Keratinocyte (primary cell): Measurements from ENCODE around the gene TIMP2. TPM values are rescaled to one million over a fixed set of nuclear protein-coding genes. Genes with fewer than 3 reads are reported as not detected.

Source experiments
- DNase-seq: peaks from one replicate; pipeline ENCODE4 v3.0.0-alpha.2; 2011; ENCODE audit warnings: low read depth, missing footprints, low spot score
- FAIRE-seq: peaks from 2 replicates; lab custom pipeline; 2011; peaks lifted over from hg19 to GRCh38; lab: Jason Lieb, UNC
- H2AFZ ChIP-seq: 2 replicates; pipeline ENCODE4 v1.6.0; 2012; ENCODE audit warnings: low read length, control low read depth, inconsistent platforms; ENCODE audit not compliant: control insufficient read depth
- H3K27ac ChIP-seq: 2 replicates; pipeline ENCODE4 v1.5.1; 2011; ENCODE audit warnings: low read length; ENCODE audit not compliant: control insufficient read depth, insufficient read depth
- H3K27me3 ChIP-seq: 3 replicates; pipeline ENCODE4 v1.6.0; 2011; ENCODE audit warnings: low read length; ENCODE audit not compliant: control insufficient read depth, insufficient read depth; ENCODE audit errors: extremely low read depth
- H3K36me3 ChIP-seq, 2 experiments: 2 replicates in 1 of 2; 3 replicates in 1 of 2; pipeline ENCODE4 v1.5.1; 2011; ENCODE audit warnings: low read length in 2 of 2, mild to moderate bottlenecking in 1 of 2; ENCODE audit not compliant: control insufficient read depth in 2 of 2, insufficient read depth in 2 of 2; ENCODE audit errors: extremely low read depth in 1 of 2
- H3K4me1 ChIP-seq: 3 replicates; pipeline ENCODE4 v1.5.1; 2011; ENCODE audit warnings: low read length; ENCODE audit not compliant: control insufficient read depth, insufficient read depth; ENCODE audit errors: extremely low read depth
- H3K4me2 ChIP-seq: 3 replicates; pipeline ENCODE4 v1.6.0; 2011; ENCODE audit warnings: low read depth, low read length; ENCODE audit not compliant: control insufficient read depth, insufficient read depth; ENCODE audit errors: extremely low read depth
- H3K4me3 ChIP-seq, 3 experiments: fragments of 200-600 bp in 1 of 3; sonication (generic) in 1 of 3; 2 replicates in 2 of 3; 3 replicates in 1 of 3; pipeline ENCODE4 v1.5.1; 2011 to 2016; ENCODE audit warnings: low read length in 3 of 3, mild to moderate bottlenecking in 3 of 3, control low read depth in 2 of 3, inconsistent platforms in 1 of 3, low read depth in 1 of 3, mixed read lengths in 1 of 3, mixed run types in 1 of 3, moderate library complexity in 1 of 3; ENCODE audit not compliant: control insufficient read depth in 2 of 3, insufficient read depth in 2 of 3; ENCODE audit errors: extremely low read depth in 1 of 3
- H3K79me2 ChIP-seq: 2 replicates; pipeline ENCODE4 v1.6.0; 2012; ENCODE audit warnings: low read length; ENCODE audit not compliant: control insufficient read depth, insufficient read depth
- H3K9ac ChIP-seq: 3 replicates; pipeline ENCODE4 v1.6.0; 2011; ENCODE audit warnings: low read length; ENCODE audit not compliant: control insufficient read depth, insufficient read depth; ENCODE audit errors: extremely low read depth
- H3K9me1 ChIP-seq: 3 replicates; pipeline ENCODE4 v1.6.0; 2011; ENCODE audit warnings: low read length; ENCODE audit not compliant: control insufficient read depth, insufficient read depth; ENCODE audit errors: extremely low read depth
- H3K9me3 ChIP-seq: 2 replicates; pipeline ENCODE4 v1.5.1; 2012; ENCODE audit warnings: low read depth, low read length; ENCODE audit not compliant: control insufficient read depth
- H4K20me1 ChIP-seq: 3 replicates; pipeline ENCODE4 v1.6.0; 2011; ENCODE audit warnings: low read length; ENCODE audit not compliant: control insufficient read depth, insufficient read depth; ENCODE audit errors: extremely low read depth
- CTCF ChIP-seq, 3 experiments: IDR thresholded peaks in 1 of 3; conservative IDR thresholded peaks in 1 of 3; optimal IDR thresholded peaks in 1 of 3; 2 replicates in 2 of 3; 3 replicates in 1 of 3; pipeline versions ENCODE3 to v1.5.1; 2011; ENCODE audit warnings: low read length in 3 of 3, mild to moderate bottlenecking in 3 of 3, moderate library complexity in 2 of 3, control low read depth in 1 of 3, inconsistent platforms in 1 of 3; ENCODE audit not compliant: insufficient read depth in 2 of 3; ENCODE audit errors: extremely low read depth in 1 of 3
- EZH2 ChIP-seq: IDR thresholded peaks from one replicate; pipeline ENCODE4 v1.6.1; 2012; ENCODE audit warnings: inconsistent platforms, mild to moderate bottlenecking, low read length, moderate library complexity
- dilution Hi-C: fragments of 300-500 bp; cut with MboI; formaldehyde crosslinking; loops from one replicate; pipeline ENCODE4 v1.7.0; 2020; ENCODE audit warnings: low sequenced_read_pairs; ENCODE audit not compliant: extremely low pct_ligation_motif_present
- polyA plus RNA-seq, 5 experiments: library from polyadenylated mRNA; depleted of rRNA in 3 of 5; stranded (reverse) in 3 of 5; stranded (forward) in 1 of 5; unstranded in 1 of 5; fragments of >200 nt; gene quantifications; 1 replicate in 1 of 5; 2 replicates in 3 of 5; 3 replicates in 1 of 5; pipeline versions ENCODE4 v1.2.1 to v1.2.3, GENCODE V29; 2011 to 2012; ENCODE audit warnings: missing spikeins in 2 of 5, low read depth in 1 of 5, low replicate concordance in 1 of 5

Gene TIMP2
- polyA plus RNA-seq, 1 donor (not counting 4 experiments of a cell fraction or from before 2014, with no cell fraction given) = 1.2 TPM

- FAIRE-seq = no peak
- TF ChIP-seq EZH2 (no peak), CTCF (optimal IDR thresholded peaks at IDR 0.05 in 1 of 3, IDR thresholded peaks at IDR 0.05 in 1 of 3, conservative IDR thresholded peaks at IDR 0.05 in 1 of 3; ENCODE audit: extremely low read depth in 1 of 3, insufficient read depth in 2 of 3, low read length in 3 of 3) (peak in 1 of 3 experiments; percentile 18)
- no peak overlapping the region for H2AFZ ChIP-seq
- H3K4me1 ChIP-seq = no peaks in the 10 kb centered on the region
- H3K9me3 ChIP-seq = no peaks in the 10 kb centered on the region
- H3K27ac ChIP-seq = no peak overlapping the region
- no peak overlapping the region for H3K4me2 ChIP-seq
- H3K4me3 ChIP-seq = no peak overlapping the region
- no peak overlapping the region for H3K9ac ChIP-seq
- no peaks in the 10 kb centered on the region for H3K9me1 ChIP-seq
- dilution Hi-C loops = no loop called here
- H3K79me2 ChIP-seq = no peaks in the 10 kb centered on the region
- H3K36me3 ChIP-seq = no peaks in the 10 kb centered on the region
- peaks cover 3% of the 10 kb centered on the region for H3K27me3 ChIP-seq
- DNase-seq = no peak
- no peaks in the 10 kb centered on the region for H4K20me1 ChIP-seq
Measured at GRCh38 chr17:78852709-78853121, 72.5 kb downstream of the TIMP2 start.

- H3K27me3 ChIP-seq = no peaks in the 10 kb centered on the region
- no peaks in the 10 kb centered on the region for H3K9me1 ChIP-seq
- no peak overlapping the region for H3K9ac ChIP-seq
- no peaks in the 10 kb centered on the region for H3K9me3 ChIP-seq
- H3K79me2 ChIP-seq = no peaks in the 10 kb centered on the region
- H3K4me1 ChIP-seq = no peaks in the 10 kb centered on the region
- no peak for TF ChIP-seq CTCF (optimal IDR thresholded peaks at IDR 0.05 in 1 of 3, IDR thresholded peaks at IDR 0.05 in 1 of 3, conservative IDR thresholded peaks at IDR 0.05 in 1 of 3; ENCODE audit: extremely low read depth in 1 of 3, insufficient read depth in 2 of 3, low read length in 3 of 3)
- TF ChIP-seq EZH2 = no peak
- no peak for FAIRE-seq
- H3K4me3 ChIP-seq = no peak overlapping the region
- no peak overlapping the region for H2AFZ ChIP-seq
- H3K4me2 ChIP-seq = no peak overlapping the region
- no peaks in the 10 kb centered on the region for H3K36me3 ChIP-seq
- H4K20me1 ChIP-seq = no peaks in the 10 kb centered on the region
- no peak overlapping the region for H3K27ac ChIP-seq
- DNase-seq = no peak
- dilution Hi-C loops = no loop called here
Measured at GRCh38 chr17:78849026-78849425, 76.2 kb downstream of the TIMP2 start.
